K562 (cell line): Measurements from ENCODE around the gene SLC22A16. TPM values are rescaled to one million over a fixed set of nuclear protein-coding genes. Genes with fewer than 3 reads are reported as not detected.

Experiments
- ATAC-seq: fragments of 200-7000 bp; cut with Tn5 transposase; 3 replicates; pipeline ENCODE4 v1.9.1; 2020; ENCODE audit warnings: moderate library complexity
- BruUV-seq: library from RNA; stranded (reverse); fragments of 400-500 nt; replicated peaks from 2 replicates; lab custom pipeline; 2021; lab: Mats Ljungman, UMichigan
- CTCF ChIA-PET: fragments of 300-600 bp; formaldehyde crosslinking; extraction: SDS; loops from one replicate; lab custom pipeline; 2021; ENCODE audit warnings: low intra/inter-chr PET ratio; lab: Yijun Ruan, JAX
- POLR2A ChIA-PET: fragments of 300-600, 350-650 bp; sonication (Branson Sonifier 250); formaldehyde crosslinking; extraction: SDS; loops from one replicate; lab custom pipeline; 2021; ENCODE audit warnings: antibody characterized with exemption, inconsistent platforms; lab: Yijun Ruan, JAX
- DNase-seq, 4 experiments: peaks; one replicate each; pipeline versions ENCODE4 v3.0.0 to v3.0.0-alpha.2; 2011 to 2018; ENCODE audit warnings: low spot score in 3 of 4, mixed read lengths in 3 of 4; ENCODE audit errors: extremely low read depth in 1 of 4
- FAIRE-seq: peaks from 2 replicates; lab custom pipeline; 2011; peaks lifted over from hg19 to GRCh38; lab: Jason Lieb, UNC
- H2AFZ ChIP-seq: 2 replicates; pipeline ENCODE4 v1.6.0; 2011; ENCODE audit warnings: low read depth, low read length, control low read depth, inconsistent platforms
- H3K27ac ChIP-seq: fragments of 200-600 bp; 3 replicates; pipeline ENCODE4 v1.8.0; 2011; ENCODE audit warnings: low read depth, mild to moderate bottlenecking, control low read depth, inconsistent platforms, low read length, moderate library complexity, mixed read lengths; ENCODE audit errors: extremely low read depth
- H3K27me3 ChIP-seq, 2 experiments: fragments of 300-600 bp in 1 of 2; 2 replicates in 1 of 2; 3 replicates in 1 of 2; pipeline versions ENCODE4 v1.6.0 to v1.8.0; 2011; ENCODE audit warnings: inconsistent platforms in 2 of 2, low read length in 2 of 2, mild to moderate bottlenecking in 1 of 2, mixed read lengths in 1 of 2, moderate library complexity in 1 of 2; ENCODE audit not compliant: control insufficient read depth in 2 of 2, insufficient read depth in 2 of 2
- H3K36me3 ChIP-seq: fragments of 300-600 bp; 3 replicates; pipeline ENCODE4 v1.8.0; 2011; ENCODE audit warnings: mild to moderate bottlenecking, low read length, inconsistent platforms; ENCODE audit not compliant: control insufficient read depth, insufficient read depth
- H3K4me1 ChIP-seq, 2 experiments: fragments of 200-600 bp in 1 of 2; replicated peaks in 1 of 2; 2 replicates in 1 of 2; 3 replicates in 1 of 2; pipeline versions ENCODE4 v1.5.1 to v1.8.0; 2011; ENCODE audit warnings: inconsistent platforms in 2 of 2, low read length in 2 of 2, mild to moderate bottlenecking in 1 of 2, mixed read lengths in 1 of 2, moderate library complexity in 1 of 2; ENCODE audit not compliant: control insufficient read depth in 2 of 2, insufficient read depth in 2 of 2
- H3K4me2 ChIP-seq: 2 replicates; pipeline ENCODE4 v1.6.1; 2011; ENCODE audit warnings: low read length, control low read depth, inconsistent platforms, mixed read lengths; ENCODE audit not compliant: insufficient read depth
- H3K4me3 ChIP-seq: fragments of 200-600 bp; sonication (generic), shearing (Covaris generic); 2 replicates; pipeline ENCODE4 v1.5.1; 2016; ENCODE audit warnings: control low read depth, inconsistent platforms
- H3K79me2 ChIP-seq: fragments of 200-600 bp; 3 replicates; pipeline ENCODE4 v1.8.0; 2011; ENCODE audit warnings: low read length, inconsistent platforms; ENCODE audit not compliant: control insufficient read depth, insufficient read depth
- H3K9ac ChIP-seq, 2 experiments: 2 replicates each; pipeline versions ENCODE4 v1.6.0 to v1.6.1; 2011; ENCODE audit warnings: low read depth in 2 of 2, low read length in 2 of 2, control low read depth in 1 of 2, inconsistent platforms in 1 of 2, mild to moderate bottlenecking in 1 of 2, mixed read lengths in 1 of 2; ENCODE audit not compliant: insufficient read depth in 1 of 2
- H3K9me1 ChIP-seq: one replicate; pipeline ENCODE4 v1.6.0; 2011; ENCODE audit warnings: inconsistent platforms, mild to moderate bottlenecking, low read length, moderate library complexity; ENCODE audit not compliant: control insufficient read depth, insufficient read depth
- H3K9me3 ChIP-seq: replicated peaks from 2 replicates; pipeline ENCODE4 v1.5.1; 2011; ENCODE audit warnings: low read depth, low read length, inconsistent platforms; ENCODE audit not compliant: control insufficient read depth, insufficient read depth
- H4K20me1 ChIP-seq: replicated peaks from 2 replicates; pipeline ENCODE4 v1.6.1; 2011; ENCODE audit warnings: low read length, inconsistent platforms, mixed read lengths; ENCODE audit not compliant: control insufficient read depth, insufficient read depth
- CEBPB ChIP-seq: fragments of 450-650 bp; IDR thresholded peaks from 2 replicates; pipeline ENCODE4 v1.6.1; 2016; ENCODE audit warnings: missing genetic modification characterization, missing compliant biosample characterization
- COPS2 ChIP-seq: fragments of 450-650 bp; conservative IDR thresholded peaks from 2 replicates; pipeline ENCODE4 v1.6.1; 2016; ENCODE audit warnings: mild to moderate bottlenecking, moderate library complexity
- WGBS: fragments of 100-300 bp; shearing (Covaris generic); methylation state at CpG from one replicate; pipeline ENCODE4 v1.1.6; 2016; ENCODE audit warnings: low coverage, mixed read lengths; ENCODE audit not compliant: insufficient coverage; ENCODE audit errors: missing lambda C conversion rate; 5-methylcytosine and 5-hydroxymethylcytosine counted together
- in situ Hi-C: fragments of 300-500 bp; cut with MboI; formaldehyde crosslinking; loops from 4 replicates; pipeline ENCODE4 v1.15.0; 2018; ENCODE audit warnings: inconsistent platforms, mixed read lengths
- intact Hi-C: fragments of 100-400 bp; cut with micrococcal nuclease; formaldehyde crosslinking; loops from 2 replicates; pipeline ENCODE4 v1.14.2; 2022
- polyA plus RNA-seq, 8 experiments: library from polyadenylated mRNA; depleted of rRNA in 4 of 8; stranded (reverse) in 5 of 8; unstranded in 3 of 8; fragments of >200 nt; fragmentation: Nextera tagmentation in 2 of 8; fragmentation: Illumina TruSeq in 1 of 8; extraction: Ambion mirVana in 2 of 8; extraction: Trizol in 1 of 8; gene quantifications; 2 replicates each; pipeline versions ENCODE4 v1.2.1 to v1.2.3, GENCODE V29; 2011 to 2014; ENCODE audit warnings: inconsistent platforms in 1 of 8, missing spikeins in 1 of 8
- total RNA-seq, 7 experiments: library from RNA; depleted of rRNA in 6 of 7; stranded (reverse); fragments of >200 nt in 6 of 7; fragmentation: Illumina TruSeq in 2 of 7; extraction: Trizol in 2 of 7; gene quantifications; 2 replicates each; pipeline versions ENCODE4 v1.2.1 to v1.2.3, GENCODE V29; 2011 to 2021; ENCODE audit warnings: low replicate concordance in 1 of 7
- TF ChIP-seq, protein P1 (sequence below), 3 experiments: IDR thresholded peaks in 2 of 3; conservative IDR thresholded peaks in 1 of 3; 2 replicates each; pipeline ENCODE4 v1.5.1; 2011 to 2012; ENCODE audit warnings: low read length in 3 of 3, mild to moderate bottlenecking in 3 of 3, control low read depth in 2 of 3, improper control_type of control experiment in 1 of 3, inconsistent platforms in 1 of 3, low read depth in 1 of 3, mixed read lengths in 1 of 3, moderate library complexity in 1 of 3; ENCODE audit not compliant: insufficient read depth in 2 of 3
- TF ChIP-seq, protein P2 (sequence below): fragments of 250-450 bp; sonication (Bioruptor Pico); IDR thresholded peaks from 2 replicates; pipeline ENCODE4 v1.8.0; 2021; ENCODE audit warnings: moderate library complexity, mild to moderate bottlenecking, inconsistent platforms
- TF ChIP-seq, protein P3 (sequence below): fragments of 450-650 bp; IDR thresholded peaks from 2 replicates; pipeline ENCODE4 v1.7.0; 2016; ENCODE audit warnings: borderline replicate concordance

The SLC22A16 gene
- total and polyA plus RNA-seq, 9 of the 15 experiments (the other 6 are each of a cell fraction or from before 2014, with no cell fraction given) = not detected

DNA sequence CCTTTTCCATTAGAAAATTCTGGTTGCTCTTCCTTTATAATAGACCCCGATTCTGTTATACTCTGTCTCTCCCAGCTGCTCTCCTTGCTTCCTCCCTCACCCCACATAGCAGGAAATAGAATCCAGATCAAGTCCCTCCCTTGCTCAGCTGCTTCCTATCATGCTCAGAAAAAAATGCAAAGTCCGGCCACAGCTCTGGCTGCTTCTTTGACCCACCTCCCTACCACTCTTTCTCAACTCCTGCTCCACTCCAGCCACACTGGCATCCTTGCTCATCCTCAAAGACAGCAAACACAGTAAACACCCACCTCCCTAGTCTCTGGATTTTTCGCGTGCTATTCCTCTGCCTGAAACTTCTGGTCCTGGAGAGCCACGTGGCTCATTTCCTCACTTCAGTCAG, 9.1 kb upstream of the SLC22A16 start (continued):
- TF ChIP-seq, protein P1, sequence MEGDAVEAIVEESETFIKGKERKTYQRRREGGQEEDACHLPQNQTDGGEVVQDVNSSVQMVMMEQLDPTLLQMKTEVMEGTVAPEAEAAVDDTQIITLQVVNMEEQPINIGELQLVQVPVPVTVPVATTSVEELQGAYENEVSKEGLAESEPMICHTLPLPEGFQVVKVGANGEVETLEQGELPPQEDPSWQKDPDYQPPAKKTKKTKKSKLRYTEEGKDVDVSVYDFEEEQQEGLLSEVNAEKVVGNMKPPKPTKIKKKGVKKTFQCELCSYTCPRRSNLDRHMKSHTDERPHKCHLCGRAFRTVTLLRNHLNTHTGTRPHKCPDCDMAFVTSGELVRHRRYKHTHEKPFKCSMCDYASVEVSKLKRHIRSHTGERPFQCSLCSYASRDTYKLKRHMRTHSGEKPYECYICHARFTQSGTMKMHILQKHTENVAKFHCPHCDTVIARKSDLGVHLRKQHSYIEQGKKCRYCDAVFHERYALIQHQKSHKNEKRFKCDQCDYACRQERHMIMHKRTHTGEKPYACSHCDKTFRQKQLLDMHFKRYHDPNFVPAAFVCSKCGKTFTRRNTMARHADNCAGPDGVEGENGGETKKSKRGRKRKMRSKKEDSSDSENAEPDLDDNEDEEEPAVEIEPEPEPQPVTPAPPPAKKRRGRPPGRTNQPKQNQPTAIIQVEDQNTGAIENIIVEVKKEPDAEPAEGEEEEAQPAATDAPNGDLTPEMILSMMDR (IDR thresholded peaks at IDR 0.05 in 2 of 3, conservative IDR thresholded peaks at IDR 0.05 in 1 of 3; ENCODE audit: insufficient read depth in 2 of 3, low read depth in 1 of 3, low read length in 3 of 3) = no peak

DNA sequence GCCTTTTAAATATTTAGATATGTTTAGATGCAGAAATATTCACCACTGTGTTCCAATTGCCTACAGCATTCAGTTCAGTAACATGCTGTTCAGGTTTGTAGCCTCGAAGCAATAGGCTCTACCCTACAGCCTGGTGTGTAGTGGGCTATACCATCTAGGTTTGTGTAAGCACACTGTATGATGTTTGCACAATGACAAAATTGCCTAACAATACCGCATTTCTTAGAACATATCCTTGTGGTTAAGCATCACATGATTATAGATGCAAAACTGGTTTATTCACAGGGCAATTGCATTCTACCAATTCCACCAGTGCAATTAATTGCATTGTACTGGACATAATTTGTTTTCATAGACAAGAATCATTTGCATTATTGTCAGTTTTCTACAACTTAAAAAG, 7.9 kb upstream of the SLC22A16 start:
- intact Hi-C loops (no loop called here), in situ Hi-C loops (no loop called here)
- no peaks in the 10 kb centered on the region for H4K20me1 ChIP-seq
- CTCF ChIA-PET = interaction anchor here (0.8 kb wide), 1 partner anchor 516 kb away, joined by 3 read pairs; no protein-coding TSS in a partner anchor
- 2% methylated on average over 2 of the region's 2 CpGs for WGBS
- DNase-seq = no peak
- peak; percentile 71 for FAIRE-seq
- no peak overlapping the region for H3K4me2 ChIP-seq
- no peaks in the 10 kb centered on the region for H3K9me1 ChIP-seq
- ATAC-seq = no peak
- POLR2A ChIA-PET = no interaction called here
- no peaks in the 10 kb centered on the region for H3K36me3 ChIP-seq
- H3K79me2 ChIP-seq = no peaks in the 10 kb centered on the region
- H3K4me3 ChIP-seq = no peak overlapping the region
- H3K4me1 ChIP-seq = no peaks in the 10 kb centered on the region; a peak in 1 of 5 replicates
- H3K27ac ChIP-seq = no peak overlapping the region
- no TSS peak for BruUV-seq
- H3K27me3 ChIP-seq = no peaks in the 10 kb centered on the region
- H2AFZ ChIP-seq = no peak overlapping the region
- TF ChIP-seq COPS2 (no peak), CEBPB (tag) (0 out of 2 replicates have a peak, but pooled peaks have one; percentile 30)
- TF ChIP-seq, protein P2, sequence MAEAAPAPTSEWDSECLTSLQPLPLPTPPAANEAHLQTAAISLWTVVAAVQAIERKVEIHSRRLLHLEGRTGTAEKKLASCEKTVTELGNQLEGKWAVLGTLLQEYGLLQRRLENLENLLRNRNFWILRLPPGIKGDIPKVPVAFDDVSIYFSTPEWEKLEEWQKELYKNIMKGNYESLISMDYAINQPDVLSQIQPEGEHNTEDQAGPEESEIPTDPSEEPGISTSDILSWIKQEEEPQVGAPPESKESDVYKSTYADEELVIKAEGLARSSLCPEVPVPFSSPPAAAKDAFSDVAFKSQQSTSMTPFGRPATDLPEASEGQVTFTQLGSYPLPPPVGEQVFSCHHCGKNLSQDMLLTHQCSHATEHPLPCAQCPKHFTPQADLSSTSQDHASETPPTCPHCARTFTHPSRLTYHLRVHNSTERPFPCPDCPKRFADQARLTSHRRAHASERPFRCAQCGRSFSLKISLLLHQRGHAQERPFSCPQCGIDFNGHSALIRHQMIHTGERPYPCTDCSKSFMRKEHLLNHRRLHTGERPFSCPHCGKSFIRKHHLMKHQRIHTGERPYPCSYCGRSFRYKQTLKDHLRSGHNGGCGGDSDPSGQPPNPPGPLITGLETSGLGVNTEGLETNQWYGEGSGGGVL = no peak
- TF ChIP-seq, protein P3, sequence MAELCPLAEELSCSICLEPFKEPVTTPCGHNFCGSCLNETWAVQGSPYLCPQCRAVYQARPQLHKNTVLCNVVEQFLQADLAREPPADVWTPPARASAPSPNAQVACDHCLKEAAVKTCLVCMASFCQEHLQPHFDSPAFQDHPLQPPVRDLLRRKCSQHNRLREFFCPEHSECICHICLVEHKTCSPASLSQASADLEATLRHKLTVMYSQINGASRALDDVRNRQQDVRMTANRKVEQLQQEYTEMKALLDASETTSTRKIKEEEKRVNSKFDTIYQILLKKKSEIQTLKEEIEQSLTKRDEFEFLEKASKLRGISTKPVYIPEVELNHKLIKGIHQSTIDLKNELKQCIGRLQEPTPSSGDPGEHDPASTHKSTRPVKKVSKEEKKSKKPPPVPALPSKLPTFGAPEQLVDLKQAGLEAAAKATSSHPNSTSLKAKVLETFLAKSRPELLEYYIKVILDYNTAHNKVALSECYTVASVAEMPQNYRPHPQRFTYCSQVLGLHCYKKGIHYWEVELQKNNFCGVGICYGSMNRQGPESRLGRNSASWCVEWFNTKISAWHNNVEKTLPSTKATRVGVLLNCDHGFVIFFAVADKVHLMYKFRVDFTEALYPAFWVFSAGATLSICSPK = no peak
- TF ChIP-seq, all 486 proteins: peak for 1
- H3K9ac ChIP-seq = no peak overlapping the region
- H3K9me3 ChIP-seq = no peaks in the 10 kb centered on the region
